Measurements from ENCODE around the gene CHCHD6.

CHCHD6 gene

GRCh38 chr3:126926684-126927400, 222.8 kb downstream of the CHCHD6 start:
- no peaks in the 10 kb centered on the region for H3K36me3 ChIP-seq (ENCODE audit: insufficient read depth, low read depth, low read length)
- no peak overlapping the region for H3K9ac ChIP-seq (ENCODE audit: low read depth, low read length)
- no peaks in the 10 kb centered on the region for H3K9me3 ChIP-seq (ENCODE audit: insufficient read depth, low read depth, low read length)
- no peaks in the 10 kb centered on the region for H3K27me3 ChIP-seq (ENCODE audit: insufficient read depth, low read length)
- H3K4me3 ChIP-seq (ENCODE audit: low read length) = no peak overlapping the region
- H3K27ac ChIP-seq (ENCODE audit: low read length) = no peak overlapping the region
- no peaks in the 10 kb centered on the region for H3K4me1 ChIP-seq (ENCODE audit: insufficient read depth, low read length)

- Histone ChIP-seq H3K36me3 (ENCODE audit: insufficient read depth, low read depth, low read length) (no peaks in the 10 kb centered on the region), H3K9me3 (ENCODE audit: insufficient read depth, low read depth, low read length) (no peaks in the 10 kb centered on the region), H3K27ac (ENCODE audit: low read length) (no peak overlapping the region), H3K27me3 (ENCODE audit: insufficient read depth, low read length) (no peaks in the 10 kb centered on the region), H3K4me3 (ENCODE audit: low read length) (no peak overlapping the region), H3K4me1 (ENCODE audit: insufficient read depth, low read length) (no peaks in the 10 kb centered on the region), H3K9ac (ENCODE audit: low read depth, low read length) (no peak overlapping the region)
Observed at GRCh38 chr3:126927401-126927750, 223.3 kb downstream of the CHCHD6 start.

- H3K27me3 ChIP-seq (ENCODE audit: insufficient read depth, low read length) = no peaks in the 10 kb centered on the region
- H3K9me3 ChIP-seq (ENCODE audit: insufficient read depth, low read depth, low read length) = no peaks in the 10 kb centered on the region
- H3K9ac ChIP-seq (ENCODE audit: low read depth, low read length) = no peak overlapping the region
- no peak overlapping the region for H3K27ac ChIP-seq (ENCODE audit: low read length)
- no peak overlapping the region for H3K4me3 ChIP-seq (ENCODE audit: low read length)
- no peaks in the 10 kb centered on the region for H3K4me1 ChIP-seq (ENCODE audit: insufficient read depth, low read length)
- H3K36me3 ChIP-seq (ENCODE audit: insufficient read depth, low read depth, low read length) = no peaks in the 10 kb centered on the region
Observed at GRCh38 chr3:126927846-126928245, 223.8 kb downstream of the CHCHD6 start.

- no peaks in the 10 kb centered on the region for H3K27me3 ChIP-seq (ENCODE audit: insufficient read depth, low read length)
- no peak overlapping the region for H3K4me3 ChIP-seq (ENCODE audit: low read length)
- H3K9ac ChIP-seq (ENCODE audit: low read depth, low read length) = no peak overlapping the region
- H3K27ac ChIP-seq (ENCODE audit: low read length) = no peak overlapping the region
- H3K4me1 ChIP-seq (ENCODE audit: insufficient read depth, low read length) = no peaks in the 10 kb centered on the region
- no peaks in the 10 kb centered on the region for H3K9me3 ChIP-seq (ENCODE audit: insufficient read depth, low read depth, low read length)
- H3K36me3 ChIP-seq (ENCODE audit: insufficient read depth, low read depth, low read length) = no peaks in the 10 kb centered on the region
Observed at GRCh38 chr3:126928921-126929474, 225.0 kb downstream of the CHCHD6 start.

- Histone ChIP-seq H3K4me3 (ENCODE audit: low read length) (no peak overlapping the region), H3K9ac (ENCODE audit: low read depth, low read length) (no peak overlapping the region), H3K27me3 (ENCODE audit: insufficient read depth, low read length) (no peaks in the 10 kb centered on the region), H3K27ac (ENCODE audit: low read length) (no peak overlapping the region), H3K9me3 (ENCODE audit: insufficient read depth, low read depth, low read length) (no peaks in the 10 kb centered on the region), H3K36me3 (ENCODE audit: insufficient read depth, low read depth, low read length) (no peaks in the 10 kb centered on the region), H3K4me1 (ENCODE audit: insufficient read depth, low read length) (no peaks in the 10 kb centered on the region)
Observed at GRCh38 chr3:126930936-126931600, 227.0 kb downstream of the CHCHD6 start.

- H3K9ac ChIP-seq (ENCODE audit: low read depth, low read length) = no peak overlapping the region
- no peak overlapping the region for H3K27ac ChIP-seq (ENCODE audit: low read length)
- no peaks in the 10 kb centered on the region for H3K36me3 ChIP-seq (ENCODE audit: insufficient read depth, low read depth, low read length)
- no peaks in the 10 kb centered on the region for H3K27me3 ChIP-seq (ENCODE audit: insufficient read depth, low read length)
- no peaks in the 10 kb centered on the region for H3K4me1 ChIP-seq (ENCODE audit: insufficient read depth, low read length)
- no peak overlapping the region for H3K4me3 ChIP-seq (ENCODE audit: low read length)
- no peaks in the 10 kb centered on the region for H3K9me3 ChIP-seq (ENCODE audit: insufficient read depth, low read depth, low read length)
Observed at GRCh38 chr3:126931806-126932187, 227.8 kb downstream of the CHCHD6 start.

GRCh38 chr3:126932188-126932931, 228.3 kb downstream of the CHCHD6 start:
- Histone ChIP-seq H3K9me3 (ENCODE audit: insufficient read depth, low read depth, low read length) (no peaks in the 10 kb centered on the region), H3K27ac (ENCODE audit: low read length) (no peak overlapping the region), H3K4me3 (ENCODE audit: low read length) (no peak overlapping the region), H3K9ac (ENCODE audit: low read depth, low read length) (no peak overlapping the region), H3K36me3 (ENCODE audit: insufficient read depth, low read depth, low read length) (no peaks in the 10 kb centered on the region), H3K4me1 (ENCODE audit: insufficient read depth, low read length) (no peaks in the 10 kb centered on the region), H3K27me3 (ENCODE audit: insufficient read depth, low read length) (no peaks in the 10 kb centered on the region)

- Histone ChIP-seq H3K9me3 (ENCODE audit: insufficient read depth, low read depth, low read length) (no peaks in the 10 kb centered on the region), H3K9ac (ENCODE audit: low read depth, low read length) (no peak overlapping the region), H3K4me3 (ENCODE audit: low read length) (no peak overlapping the region), H3K36me3 (ENCODE audit: insufficient read depth, low read depth, low read length) (no peaks in the 10 kb centered on the region), H3K27ac (ENCODE audit: low read length) (no peak overlapping the region), H3K4me1 (ENCODE audit: insufficient read depth, low read length) (no peaks in the 10 kb centered on the region), H3K27me3 (ENCODE audit: insufficient read depth, low read length) (no peaks in the 10 kb centered on the region)
Observed at GRCh38 chr3:126934031-126934531, 230.0 kb downstream of the CHCHD6 start.

- no peaks in the 10 kb centered on the region for H3K9me3 ChIP-seq (ENCODE audit: insufficient read depth, low read depth, low read length)
- H3K27me3 ChIP-seq (ENCODE audit: insufficient read depth, low read length) = no peaks in the 10 kb centered on the region
- H3K4me3 ChIP-seq (ENCODE audit: low read length) = no peak overlapping the region
- no peak overlapping the region for H3K9ac ChIP-seq (ENCODE audit: low read depth, low read length)
- H3K4me1 ChIP-seq (ENCODE audit: insufficient read depth, low read length) = no peaks in the 10 kb centered on the region
- no peaks in the 10 kb centered on the region for H3K36me3 ChIP-seq (ENCODE audit: insufficient read depth, low read depth, low read length)
- no peak overlapping the region for H3K27ac ChIP-seq (ENCODE audit: low read length)
Observed at GRCh38 chr3:126934991-126935390, 231.0 kb downstream of the CHCHD6 start.

GRCh38 chr3:126935756-126936509, 231.9 kb downstream of the CHCHD6 start:
- Histone ChIP-seq H3K36me3 (ENCODE audit: insufficient read depth, low read depth, low read length) (no peaks in the 10 kb centered on the region), H3K27ac (ENCODE audit: low read length) (no peak overlapping the region), H3K4me1 (ENCODE audit: insufficient read depth, low read length) (no peaks in the 10 kb centered on the region), H3K27me3 (ENCODE audit: insufficient read depth, low read length) (no peaks in the 10 kb centered on the region), H3K4me3 (ENCODE audit: low read length) (no peak overlapping the region), H3K9me3 (ENCODE audit: insufficient read depth, low read depth, low read length) (no peaks in the 10 kb centered on the region), H3K9ac (ENCODE audit: low read depth, low read length) (no peak overlapping the region)

- Histone ChIP-seq H3K9ac (ENCODE audit: low read depth, low read length) (no peak overlapping the region), H3K27me3 (ENCODE audit: insufficient read depth, low read length) (no peaks in the 10 kb centered on the region), H3K27ac (ENCODE audit: low read length) (no peak overlapping the region), H3K4me3 (ENCODE audit: low read length) (no peak overlapping the region), H3K36me3 (ENCODE audit: insufficient read depth, low read depth, low read length) (no peaks in the 10 kb centered on the region), H3K9me3 (ENCODE audit: insufficient read depth, low read depth, low read length) (no peaks in the 10 kb centered on the region), H3K4me1 (ENCODE audit: insufficient read depth, low read length) (no peaks in the 10 kb centered on the region)
Observed at GRCh38 chr3:126936853-126937425, 232.9 kb downstream of the CHCHD6 start.
